CD4-positive, alpha-beta T cell treated with Interferon alpha-2 for 1 hour (primary cell): ENCODE results near the gene SORCS2.

Experiments
- DNase-seq, 2 donors: peaks; one replicate each; pipeline ENCODE4 v3.0.0-alpha.2; 2020 to 2022

SORCS2 gene

GRCh38 chr4:7398788-7399439, 206.6 kb downstream of the SORCS2 start:
- DNase-seq: no peak

GRCh38 chr4:7399440-7400234, 207.3 kb downstream of the SORCS2 start:
- no peak for DNase-seq

GRCh38 chr4:7400671-7401298, 208.4 kb downstream of the SORCS2 start:
- no peak for DNase-seq

GRCh38 chr4:7402526-7402925, 210.2 kb downstream of the SORCS2 start:
- no peak for DNase-seq

DNA sequence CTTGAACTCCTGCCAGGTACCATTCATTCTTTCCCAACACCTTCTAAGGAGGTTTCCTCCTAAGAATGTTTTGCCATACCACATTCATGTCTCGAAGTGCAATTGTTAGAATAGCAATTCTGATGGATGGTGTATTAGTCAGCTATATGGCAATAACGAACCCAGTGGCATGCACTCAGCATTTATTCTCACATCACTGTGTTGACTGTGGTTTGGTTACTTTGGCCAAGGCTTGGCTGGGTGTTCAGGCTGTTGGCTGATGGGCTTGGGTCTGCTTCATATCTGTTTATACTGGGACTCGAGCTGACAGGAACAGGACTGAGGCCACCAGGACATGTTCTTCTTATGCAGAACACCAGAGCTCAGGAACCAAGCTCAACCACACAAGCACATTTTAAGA, 210.7 kb downstream of the SORCS2 start:
- no peak for DNase-seq

DNA sequence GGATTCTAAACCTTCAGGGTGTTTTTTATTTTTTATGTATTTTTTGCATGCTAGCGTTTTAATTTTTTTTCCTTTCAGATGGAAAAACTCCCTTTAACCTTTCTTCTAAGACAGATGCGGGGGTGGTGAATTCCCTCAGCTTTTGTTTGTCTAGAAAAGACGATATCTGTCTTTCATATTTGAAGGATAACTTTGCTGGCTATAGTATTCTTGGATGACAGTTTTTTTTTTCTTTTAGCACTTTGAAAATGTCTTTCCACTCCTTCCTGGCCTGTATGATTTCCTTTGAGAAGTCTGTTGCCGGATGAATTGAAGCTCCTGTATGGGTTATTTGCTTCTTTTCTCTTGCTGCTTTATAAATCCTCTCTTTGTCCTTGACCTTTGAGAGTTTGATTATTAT, 215.8 kb downstream of the SORCS2 start:
- DNase-seq: no peak

- no peak for DNase-seq
Measured at GRCh38 chr4:7410446-7410845, 218.1 kb downstream of the SORCS2 start.

- no peak for DNase-seq
Measured at GRCh38 chr4:7411491-7411890, 219.2 kb downstream of the SORCS2 start.

DNA sequence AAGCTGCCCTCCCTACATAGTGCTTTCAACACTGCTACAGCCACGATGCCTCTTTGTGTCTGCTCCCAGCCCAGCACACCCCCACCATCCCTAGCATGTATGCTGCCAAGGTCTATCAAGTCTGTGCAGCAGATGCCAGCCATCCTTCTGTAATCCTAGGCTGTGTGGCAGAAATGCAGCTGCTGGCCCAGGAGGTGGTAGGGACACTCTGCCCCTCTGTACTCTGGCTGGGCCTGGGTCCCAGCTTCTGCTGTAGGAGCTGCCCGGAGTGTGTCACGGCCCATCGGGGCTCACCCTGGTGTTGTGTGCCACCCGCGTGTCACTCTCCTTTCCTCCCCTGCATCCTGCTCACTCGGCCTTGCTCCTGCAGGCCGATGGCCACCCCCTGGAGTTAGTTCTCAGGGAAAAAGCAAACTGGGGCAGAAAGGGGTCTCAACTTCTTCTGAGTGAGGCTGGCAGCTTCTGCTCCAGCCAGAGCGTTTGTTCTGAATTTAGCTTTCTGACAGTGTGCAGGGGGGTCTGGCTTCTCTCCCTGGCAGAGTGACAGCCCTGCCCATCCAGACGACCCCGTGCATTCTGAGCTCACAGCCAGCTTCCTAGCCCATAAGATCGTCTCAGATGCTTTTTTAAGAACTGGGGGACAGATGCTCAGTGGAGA, 219.7 kb downstream of the SORCS2 start:
- no peak for DNase-seq

DNA sequence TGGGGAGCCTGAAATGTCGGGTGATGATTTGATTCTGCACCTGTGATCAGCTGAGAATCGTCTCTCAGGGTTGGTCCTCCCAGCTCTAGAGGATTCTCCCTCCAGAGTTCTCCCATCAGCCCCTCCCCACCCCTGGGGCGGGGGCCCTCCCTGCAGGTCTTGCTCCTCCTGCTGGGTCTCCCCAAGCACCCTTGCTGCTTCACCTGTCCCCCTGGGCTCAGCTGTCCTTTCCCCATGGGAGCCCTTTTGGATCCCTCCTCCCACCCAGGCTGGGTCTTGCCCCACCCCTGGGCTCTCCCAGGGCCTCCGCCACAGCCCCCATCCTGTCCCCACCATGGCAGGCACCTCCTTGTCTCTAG, 220.2 kb downstream of the SORCS2 start:
- no peak for DNase-seq

DNA sequence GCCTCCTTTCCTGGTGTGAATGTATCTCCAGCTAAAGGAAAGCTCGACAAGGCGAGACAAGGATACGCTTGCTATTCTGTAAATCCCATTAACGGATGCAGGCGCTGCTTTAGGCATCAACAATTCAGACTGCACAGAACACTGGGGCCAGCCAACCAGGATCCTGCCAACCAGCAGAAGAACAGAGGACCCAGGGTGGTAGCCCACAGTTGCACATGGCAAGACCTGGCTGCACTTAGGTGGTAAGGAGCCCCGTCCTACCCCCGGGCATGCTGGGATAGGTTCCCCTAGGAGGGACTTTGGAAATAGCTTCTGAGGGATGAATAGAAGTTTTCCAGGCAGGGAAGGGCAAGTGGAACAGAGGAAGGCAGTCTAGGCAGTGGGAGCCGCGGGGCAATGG, 221.7 kb downstream of the SORCS2 start:
- DNase-seq: no peak

DNA sequence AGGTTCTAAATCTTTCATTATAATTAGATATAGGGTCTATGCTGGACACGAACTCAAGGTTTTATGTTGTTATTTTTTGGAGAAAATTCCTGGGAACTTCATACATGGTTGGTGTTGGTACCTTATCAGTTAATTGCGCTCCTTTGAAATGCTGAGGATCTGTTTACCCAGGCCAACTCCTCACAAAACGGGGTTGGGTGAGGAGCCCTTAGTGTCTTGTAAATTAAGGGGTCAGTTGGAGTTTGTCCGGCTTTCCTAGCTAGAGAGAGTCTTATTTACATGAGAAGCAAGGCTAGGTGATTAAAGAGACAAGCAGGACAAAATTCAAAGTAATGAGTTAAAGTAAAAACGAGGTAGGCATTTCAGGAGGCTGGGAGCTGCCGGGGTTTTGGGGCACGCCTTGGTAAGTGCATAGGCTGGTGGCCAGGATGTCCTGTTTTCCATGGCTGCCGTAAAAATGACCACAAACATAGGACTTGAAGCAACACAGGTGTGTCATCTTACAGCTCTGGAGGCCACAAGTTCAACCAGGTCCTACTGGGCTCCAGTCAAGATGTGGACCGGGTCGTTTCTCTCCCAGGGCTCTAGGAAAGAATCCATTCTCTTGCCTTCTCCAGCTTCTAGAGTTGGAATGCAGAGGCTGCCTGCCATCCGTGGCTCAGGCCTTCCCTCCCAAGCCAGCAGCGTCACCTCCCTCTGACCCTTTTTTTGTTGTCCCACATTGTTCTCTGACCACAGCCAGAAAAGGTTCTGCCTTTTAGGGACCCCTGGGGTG, 222.6 kb downstream of the SORCS2 start:
- no peak for DNase-seq

GRCh38 chr4:7415927-7416686, 223.8 kb downstream of the SORCS2 start:
- DNase-seq: no peak

DNA sequence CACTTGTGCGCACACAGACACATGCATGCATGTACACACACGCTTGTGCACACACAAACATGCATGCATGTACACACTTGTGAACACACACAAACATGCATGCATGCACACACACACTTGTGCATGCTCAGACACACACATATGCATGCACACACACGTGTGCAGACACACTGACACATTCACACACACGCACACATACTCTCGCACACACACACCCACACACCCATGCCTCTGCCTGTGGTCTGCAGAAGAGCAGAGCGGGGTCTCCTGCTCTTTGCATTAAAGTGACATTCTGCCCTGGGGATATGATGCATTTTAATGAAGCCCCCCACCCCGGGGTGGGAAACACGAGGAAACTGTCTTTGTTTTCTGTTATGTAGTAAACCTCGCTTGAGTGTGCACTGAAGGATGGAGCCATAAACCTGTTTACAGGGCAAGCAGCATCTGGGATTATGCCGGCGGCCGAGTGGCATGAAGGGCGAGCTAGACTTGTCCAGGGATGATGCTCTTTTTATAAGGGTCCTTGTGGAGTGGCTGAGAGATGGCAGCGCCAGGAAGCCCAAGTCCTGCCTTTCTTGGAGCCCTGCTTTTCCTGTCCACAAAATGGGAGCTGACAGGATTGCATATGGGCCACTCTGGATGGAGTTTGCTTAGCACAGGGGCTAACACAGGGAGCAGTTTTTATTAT, 224.6 kb downstream of the SORCS2 start:
- no peak for DNase-seq

DNA sequence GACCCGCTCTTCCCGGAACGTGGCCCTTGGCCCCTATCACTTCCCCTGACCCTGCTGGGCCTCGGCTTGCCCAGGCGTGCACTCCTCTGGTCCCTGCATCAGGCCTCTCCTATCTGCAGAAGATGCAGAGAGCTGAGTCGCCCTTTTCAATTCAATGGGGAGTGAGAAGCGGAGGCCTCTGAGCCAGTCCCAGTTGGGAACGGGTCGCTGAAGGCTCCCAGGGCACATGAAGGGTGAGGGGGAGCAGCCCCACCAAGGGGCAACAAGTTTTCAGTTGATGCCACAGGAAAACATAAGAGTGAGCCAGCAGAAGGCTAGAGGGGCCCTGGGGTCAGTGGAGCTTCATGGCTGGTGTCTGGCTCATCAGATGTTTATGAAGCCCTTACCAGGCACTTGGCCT, 225.3 kb downstream of the SORCS2 start:
- DNase-seq: no peak

DNA sequence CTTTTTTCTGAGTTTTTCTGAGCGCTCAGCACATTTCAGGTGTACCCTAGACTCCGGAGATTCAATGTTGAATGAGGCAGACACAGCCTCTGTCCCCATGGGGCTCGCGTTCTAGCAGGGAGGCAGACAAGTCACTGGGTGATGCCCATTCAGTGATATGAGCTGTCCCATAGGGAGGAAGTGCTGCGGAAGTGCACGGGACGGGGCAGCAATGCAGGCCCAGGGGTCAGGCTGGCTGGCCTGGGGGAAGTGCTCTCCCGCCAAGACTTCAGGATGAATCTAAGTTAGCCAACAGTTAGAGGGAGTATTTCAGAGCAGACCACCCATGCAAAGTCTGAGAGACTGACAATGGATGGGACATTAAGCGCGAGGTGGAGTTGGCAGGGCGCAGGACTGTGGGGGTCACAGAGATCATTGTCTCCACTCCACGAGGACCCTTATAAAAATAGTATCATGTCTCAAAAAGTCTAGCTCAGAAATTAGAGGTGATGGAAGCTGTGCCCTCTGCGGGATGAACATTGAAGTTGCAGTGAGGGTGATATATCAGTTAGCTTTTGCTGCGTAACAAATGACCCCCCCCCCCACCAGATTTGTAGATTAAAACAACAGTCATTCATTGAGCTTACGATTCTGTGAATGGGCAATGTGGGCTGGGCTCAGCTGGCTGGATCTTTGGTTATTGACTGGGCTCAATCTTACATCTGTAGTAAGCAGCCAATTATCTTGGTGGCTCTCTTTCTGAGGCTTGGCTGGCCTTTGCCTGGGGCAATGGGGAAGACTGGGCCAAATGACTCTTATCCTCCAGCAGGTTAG, 226.0 kb downstream of the SORCS2 start:
- DNase-seq: no peak

DNA sequence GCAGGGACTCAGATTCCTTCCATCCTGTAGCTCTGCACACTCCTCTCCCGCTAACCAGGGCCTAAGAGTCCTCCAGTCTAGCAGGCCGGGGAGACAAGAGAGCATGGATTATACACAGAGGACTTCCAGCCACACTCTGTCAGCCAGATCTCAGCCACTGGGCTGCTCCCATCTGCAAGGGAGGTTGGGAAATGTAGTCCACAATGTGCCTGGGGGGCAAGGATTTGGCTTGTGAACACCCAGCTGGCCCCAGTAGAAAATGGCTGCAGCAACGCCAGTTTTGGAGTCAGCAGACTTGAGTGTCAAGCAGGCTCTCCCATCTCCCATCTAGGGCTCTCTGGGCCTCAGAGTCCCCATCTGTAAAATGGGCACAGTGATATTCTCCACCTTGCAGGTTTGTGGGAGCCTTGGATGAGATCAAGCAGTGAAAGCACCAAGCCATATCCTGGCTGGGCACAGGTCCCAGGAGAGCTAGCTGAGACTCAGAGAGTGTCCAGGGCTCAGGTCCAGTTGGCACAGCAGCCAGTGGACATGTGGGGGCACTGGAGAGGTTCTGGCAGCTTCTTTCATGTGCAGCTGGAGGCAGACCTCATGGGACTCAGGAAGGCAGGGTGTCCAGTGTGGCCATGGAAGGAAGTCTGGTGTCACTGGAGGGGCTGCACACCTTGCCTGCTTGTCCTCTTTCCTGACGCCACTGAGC, 227.8 kb downstream of the SORCS2 start:
- DNase-seq: no peak

DNA sequence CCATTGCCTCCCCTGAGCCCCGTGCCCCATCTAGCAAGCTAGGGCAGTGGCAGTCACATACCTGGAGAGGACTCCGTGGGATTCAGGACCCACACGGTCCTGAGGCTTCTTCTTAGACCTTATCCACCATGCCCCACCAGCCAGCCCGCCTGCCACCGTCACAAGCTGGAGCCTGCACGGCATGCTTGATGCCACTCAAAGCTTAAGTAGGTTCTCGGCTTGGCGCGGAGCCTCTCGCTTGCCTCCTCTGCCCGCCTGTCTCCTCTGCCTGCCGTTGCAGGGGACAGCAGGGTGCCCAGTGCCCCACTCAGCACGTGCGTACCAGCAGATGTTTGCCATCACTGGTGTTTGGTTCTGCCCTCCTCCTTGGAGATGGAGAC, 228.3 kb downstream of the SORCS2 start:
- DNase-seq: no peak

DNA sequence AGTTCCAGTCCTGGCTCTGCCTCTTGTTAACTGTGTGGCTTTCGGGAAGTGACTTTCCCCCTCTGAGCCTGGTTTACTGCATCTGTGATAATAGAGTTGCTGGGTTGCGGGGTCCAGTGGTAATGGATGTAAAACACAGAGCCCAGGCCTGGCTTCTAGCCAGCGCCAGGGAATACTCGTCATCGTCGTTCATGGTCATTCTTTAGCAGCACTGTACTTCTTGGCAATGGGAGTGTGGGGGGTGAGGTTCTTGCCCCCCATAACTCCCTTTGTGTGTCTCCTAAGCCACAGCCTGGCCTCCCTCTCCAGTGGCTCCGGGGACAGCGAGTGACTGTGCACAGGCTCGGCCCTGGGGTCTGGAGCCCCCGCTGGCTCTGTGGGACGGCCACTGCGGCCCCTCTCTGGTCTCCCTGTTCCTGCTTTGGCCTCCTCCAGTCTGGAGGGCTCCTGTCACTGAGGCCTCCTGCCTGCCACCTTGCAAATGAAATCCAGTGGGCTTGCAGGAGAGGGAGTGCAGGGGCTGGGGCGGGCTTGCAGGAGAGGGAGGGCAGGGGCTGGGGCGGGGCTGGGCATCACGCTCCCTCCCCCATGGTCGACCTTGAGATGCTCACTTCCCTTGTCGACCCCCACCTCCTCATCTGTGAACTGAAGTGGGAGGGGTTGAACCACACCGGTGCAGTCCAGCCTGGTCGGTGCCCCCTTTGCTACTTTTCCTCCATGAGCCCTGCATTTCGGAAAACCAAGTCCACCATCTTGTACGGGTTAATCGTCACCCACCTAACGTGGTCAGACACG, 229.2 kb downstream of the SORCS2 start:
- no peak for DNase-seq
